Keratinocyte (primary cell): ENCODE results near the gene C1D.

ENCODE experiments used
- CTCF ChIP-seq, 3 experiments: IDR thresholded peaks in 1 of 3; conservative IDR thresholded peaks in 1 of 3; optimal IDR thresholded peaks in 1 of 3; 2 replicates in 2 of 3; 3 replicates in 1 of 3; pipeline versions ENCODE3 to v1.5.1; 2011; ENCODE audit warnings: low read length in 3 of 3, mild to moderate bottlenecking in 3 of 3, moderate library complexity in 2 of 3, control low read depth in 1 of 3, inconsistent platforms in 1 of 3; ENCODE audit not compliant: insufficient read depth in 2 of 3; ENCODE audit errors: extremely low read depth in 1 of 3
- EZH2 ChIP-seq: IDR thresholded peaks from one replicate; pipeline ENCODE4 v1.6.1; 2012; ENCODE audit warnings: inconsistent platforms, mild to moderate bottlenecking, low read length, moderate library complexity

DNA sequence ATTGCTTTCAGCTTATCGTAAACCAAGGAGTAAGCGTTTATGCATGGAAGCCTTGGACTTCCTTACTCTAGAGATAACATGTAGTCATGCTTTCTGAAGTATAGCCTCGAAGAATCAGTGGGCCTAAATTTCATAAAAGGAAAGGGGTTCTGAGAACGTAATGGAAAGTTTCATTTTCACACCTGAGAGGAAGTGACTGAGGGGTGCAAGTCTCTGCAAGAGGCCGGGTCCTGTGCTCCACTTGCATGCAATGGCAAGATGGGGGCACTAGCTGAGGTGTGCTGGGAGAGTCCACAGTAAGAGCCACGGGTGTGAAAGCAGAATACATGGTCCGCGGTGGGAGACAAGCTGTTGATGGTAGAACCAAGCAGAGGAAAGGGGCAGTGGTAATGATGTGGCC is 36.5 kb upstream of the C1D start:
- TF ChIP-seq CTCF (optimal IDR thresholded peaks at IDR 0.05 in 1 of 3, IDR thresholded peaks at IDR 0.05 in 1 of 3, conservative IDR thresholded peaks at IDR 0.05 in 1 of 3; ENCODE audit: extremely low read depth in 1 of 3, insufficient read depth in 2 of 3, low read length in 3 of 3), result no peak
- no peak for TF ChIP-seq EZH2
